ENCODE results near the gene MS4A4A.
"Not testable (repeated sequence)": the region's sequence is repeated elsewhere in the genome, so short reads cannot be mapped to it uniquely, and the experiment has no call there.

MS4A4A gene

DNA sequence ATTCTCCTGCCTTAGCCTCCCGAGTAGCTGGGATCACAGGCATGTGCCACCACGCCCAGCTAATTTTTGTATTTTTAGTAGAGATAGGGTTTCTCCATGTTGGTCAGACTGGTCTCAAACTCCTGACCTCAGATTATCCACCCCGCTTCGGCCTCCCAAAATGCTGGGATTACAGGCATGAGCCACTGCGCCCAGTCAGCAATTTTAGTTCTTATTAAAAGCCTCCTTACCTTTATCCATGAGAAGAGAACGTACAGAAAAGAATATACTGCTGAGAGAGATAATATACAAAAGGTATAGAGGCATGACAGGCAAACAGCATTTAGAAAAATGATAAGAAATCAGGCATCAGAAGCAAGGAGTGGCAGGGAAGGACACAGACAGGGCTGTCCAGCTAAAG lies 21.4 kb downstream of the MS4A4A start:
- DNase-seq (ENCODE audit: low read depth in 3 of 3), result not testable (repeated sequence)

DNA sequence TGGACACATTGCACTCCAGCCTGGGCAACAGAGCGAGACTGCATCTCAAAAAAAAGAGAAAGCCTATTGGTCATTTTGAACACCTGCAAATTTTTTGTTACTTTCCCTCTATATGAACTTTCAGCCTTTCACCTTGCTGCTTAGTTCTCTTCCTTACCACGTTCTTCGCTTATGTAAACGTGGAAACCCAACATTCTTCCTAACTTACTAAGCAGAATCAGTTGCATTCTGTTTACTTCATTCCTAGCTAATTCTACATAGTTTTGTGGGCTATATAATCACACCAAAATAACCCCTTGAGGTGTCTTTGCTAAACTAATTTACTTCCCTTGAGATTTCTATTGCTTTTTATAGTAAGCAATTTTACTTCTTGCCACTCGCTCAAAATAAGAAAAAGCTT lies 23.2 kb downstream of the MS4A4A start:
- no peak for DNase-seq (ENCODE audit: low read depth in 3 of 3)

DNA sequence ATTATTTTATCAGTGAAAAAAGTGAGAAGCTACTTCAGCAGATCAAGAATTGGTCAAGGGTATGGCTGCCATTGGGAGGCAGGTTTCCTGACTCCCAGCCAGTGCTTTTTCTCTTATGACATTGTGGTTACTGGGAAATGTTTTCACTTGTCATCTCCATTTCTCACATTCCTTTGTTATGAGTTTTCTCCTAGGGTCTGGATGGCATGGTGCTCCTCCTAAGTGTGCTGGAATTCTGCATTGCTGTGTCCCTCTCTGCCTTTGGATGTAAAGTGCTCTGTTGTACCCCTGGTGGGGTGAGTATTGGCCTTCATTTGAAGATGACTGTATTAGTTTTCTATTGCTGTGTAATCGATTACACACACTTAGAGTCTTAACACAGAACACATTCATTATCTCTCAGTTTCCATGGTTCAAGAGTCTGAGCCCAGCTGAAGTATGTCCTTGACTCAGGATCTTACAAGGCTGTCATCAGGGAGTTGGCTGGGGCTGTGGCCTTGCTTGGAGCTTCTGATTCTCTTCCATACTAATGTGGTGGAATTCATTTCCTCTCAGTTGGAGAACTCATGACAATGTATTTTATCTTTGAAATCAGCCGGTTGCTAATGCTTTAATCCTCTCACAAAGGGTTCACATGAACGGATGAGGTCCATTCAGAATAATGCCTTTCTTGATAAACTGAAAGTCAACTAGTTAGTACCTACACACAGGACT lies 25.6 kb downstream of the MS4A4A start:
- no peak for DNase-seq (ENCODE audit: low read depth in 3 of 3)

DNA sequence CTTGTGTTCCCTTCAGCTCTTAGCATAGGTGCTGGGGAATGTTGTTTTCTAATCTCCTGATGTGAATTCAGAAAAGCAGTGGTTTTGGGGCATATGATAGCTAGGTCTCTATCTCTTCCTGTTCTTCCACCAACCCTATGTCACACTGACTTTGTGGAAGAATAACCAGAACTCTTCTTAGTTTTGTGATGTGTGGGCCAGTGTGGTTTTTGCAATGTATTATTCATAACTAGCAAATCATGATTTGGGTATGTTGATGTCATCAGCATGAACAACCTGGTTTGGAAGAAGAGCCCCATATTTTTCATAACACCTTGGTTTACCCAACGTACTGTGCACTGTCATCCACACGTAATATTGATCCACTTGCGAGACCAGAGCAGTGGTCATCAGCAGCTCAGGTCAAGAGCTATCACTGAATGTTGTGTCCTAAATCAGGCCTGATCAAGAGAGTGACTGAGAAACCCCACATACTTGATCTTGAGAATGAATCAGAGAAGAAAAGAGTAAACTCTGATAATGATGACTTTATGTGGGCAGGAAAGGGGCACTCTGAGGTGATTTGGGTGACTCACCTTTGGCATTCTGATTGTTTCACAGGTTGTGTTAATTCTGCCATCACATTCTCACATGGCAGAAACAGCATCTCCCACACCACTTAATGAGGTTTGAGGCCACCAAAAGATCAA lies 27.2 kb downstream of the MS4A4A start:
- peak in 2 of 3 donors; percentile 4 to 6 for DNase-seq (ENCODE audit: low read depth in 3 of 3)

DNA sequence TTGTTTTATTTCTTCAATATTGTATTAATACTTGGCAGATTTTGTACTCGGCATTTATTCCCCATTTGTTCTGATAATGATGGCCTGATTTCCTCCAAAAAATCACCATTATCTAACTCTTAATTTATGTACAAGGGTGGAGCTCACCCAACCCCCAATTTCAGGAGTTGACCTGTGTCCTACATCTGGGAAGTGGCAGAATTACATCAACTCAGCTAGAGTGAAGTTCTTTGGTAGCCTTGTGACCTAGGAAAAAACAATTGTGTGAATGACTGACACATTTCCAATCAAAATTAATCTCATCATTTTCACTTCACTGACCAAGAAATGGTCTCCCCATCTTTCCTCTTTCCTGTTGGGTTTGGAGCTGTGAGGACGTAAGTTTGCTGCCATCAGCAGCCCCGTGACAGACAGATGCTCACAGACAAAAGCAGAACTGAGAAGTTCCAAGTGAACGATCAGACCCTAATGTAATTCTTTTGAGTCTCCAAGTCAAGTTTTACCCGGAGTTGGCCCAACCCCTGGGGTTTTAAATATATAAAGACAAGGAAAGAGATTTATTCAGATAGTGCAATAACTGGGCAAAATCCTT lies 30.0 kb downstream of the MS4A4A start:
- no peak for DNase-seq (ENCODE audit: low read depth in 3 of 3)

DNA sequence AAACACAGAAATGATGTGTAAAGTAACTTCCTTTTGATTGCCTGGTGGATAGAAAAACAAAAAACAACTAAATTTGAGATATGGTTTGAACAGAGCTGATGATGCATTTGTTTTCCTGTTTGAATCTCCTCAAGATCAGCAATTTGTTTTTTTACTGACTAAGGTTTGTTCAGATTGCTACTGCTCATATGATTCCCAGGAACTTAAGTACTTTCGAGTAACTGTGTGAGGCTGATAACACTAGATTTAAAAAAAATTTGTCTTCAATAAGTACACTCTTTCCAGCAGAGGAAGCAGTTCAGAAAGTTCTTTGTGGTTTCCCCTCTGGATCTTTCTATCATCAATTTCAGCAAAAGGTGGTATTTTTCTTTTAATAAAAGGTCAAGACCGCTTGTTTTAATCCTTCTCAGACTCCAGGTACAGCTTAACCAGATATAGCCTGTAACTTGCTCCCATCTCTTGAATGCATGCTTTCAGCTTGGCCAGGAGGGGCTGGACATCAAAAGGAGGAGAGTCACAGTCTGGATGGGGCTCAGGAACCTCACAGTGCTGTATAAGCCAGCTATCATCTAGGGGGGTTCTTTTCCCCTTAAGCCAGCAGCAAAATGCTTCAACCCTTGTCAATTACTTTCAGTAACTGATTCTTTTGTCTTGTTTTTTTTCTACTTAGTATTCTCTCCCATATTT lies 34.3 kb downstream of the MS4A4A start:
- no peak for DNase-seq (ENCODE audit: low read depth in 3 of 3)

DNA sequence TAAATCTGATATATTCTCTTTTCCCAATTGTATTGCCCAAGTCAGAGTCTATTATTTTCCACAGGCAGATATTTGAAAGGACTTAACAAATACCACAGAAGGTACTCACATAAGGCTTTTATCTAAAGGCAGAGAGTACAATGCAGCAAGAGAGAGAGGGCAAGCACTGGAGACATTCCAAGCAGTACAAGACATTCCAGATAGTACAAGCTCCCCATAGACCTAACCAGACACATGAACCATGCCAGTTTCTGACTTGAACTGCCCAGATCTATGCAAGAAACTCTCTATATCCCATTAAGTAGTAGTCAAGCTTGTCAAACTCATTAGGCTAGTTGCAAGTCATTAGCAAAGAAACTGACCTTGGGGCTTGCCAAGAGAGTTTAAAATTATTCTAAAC lies 35.4 kb downstream of the MS4A4A start:
- no peak for DNase-seq (ENCODE audit: low read depth in 3 of 3)

DNA sequence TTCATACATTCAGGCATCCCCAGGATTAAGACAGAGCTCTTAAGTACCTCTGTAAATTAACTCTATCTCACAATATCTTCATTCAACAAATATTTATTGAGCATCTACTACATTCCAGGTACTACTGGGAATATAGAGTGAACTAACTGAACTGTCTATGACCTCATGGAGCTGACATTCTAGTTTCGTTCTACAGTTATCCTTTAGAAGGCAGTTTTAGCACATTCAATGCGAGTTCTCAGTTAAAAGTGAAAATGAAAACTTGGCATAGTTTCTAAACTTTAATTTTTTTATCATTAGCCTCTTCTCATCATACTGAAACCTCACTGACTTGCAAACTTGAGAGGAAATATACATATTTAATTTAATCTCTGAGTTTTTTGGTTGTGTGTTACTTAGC lies 35.9 kb downstream of the MS4A4A start:
- no peak for DNase-seq (ENCODE audit: low read depth in 3 of 3)

DNA sequence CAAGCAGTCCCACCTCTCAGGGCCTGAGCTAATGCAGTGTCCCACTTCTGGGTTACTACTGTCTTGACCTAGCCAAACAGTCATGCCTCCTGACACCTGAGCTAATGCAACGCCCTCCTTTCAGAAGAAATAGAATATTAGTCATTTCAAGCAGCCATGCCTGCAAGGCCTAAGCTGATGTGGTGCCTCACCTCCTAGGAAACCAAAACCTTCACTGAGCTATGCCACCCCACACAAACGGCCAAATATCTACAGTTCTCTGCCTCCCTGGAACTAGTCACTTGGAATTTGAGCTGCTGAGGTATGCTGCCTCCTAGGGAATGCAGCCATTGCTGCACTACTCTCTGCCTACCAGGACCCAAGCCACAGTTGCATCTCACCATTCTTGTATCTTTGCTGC lies 38.3 kb downstream of the MS4A4A start:
- DNase-seq (ENCODE audit: low read depth in 3 of 3), result no peak

DNA sequence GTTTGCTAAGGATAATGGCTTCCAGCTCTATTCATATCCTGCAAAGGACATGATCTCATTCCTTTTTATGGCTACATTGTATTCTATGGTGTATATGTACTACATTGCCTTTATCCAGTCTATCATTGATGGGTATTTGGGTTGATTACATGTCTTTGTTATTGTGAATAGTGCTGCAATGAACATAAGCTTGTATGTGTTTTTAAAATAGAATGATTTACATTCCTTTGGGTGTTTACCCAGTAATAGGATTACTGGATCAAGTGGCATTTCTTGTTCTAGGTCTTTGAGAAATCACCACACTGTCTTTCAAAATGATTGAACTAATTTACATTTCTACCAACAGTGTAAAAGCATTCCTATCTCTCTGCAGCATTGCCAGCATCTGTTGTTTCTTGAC lies 40.6 kb downstream of the MS4A4A start:
- DNase-seq (ENCODE audit: low read depth in 3 of 3), result no peak

DNA sequence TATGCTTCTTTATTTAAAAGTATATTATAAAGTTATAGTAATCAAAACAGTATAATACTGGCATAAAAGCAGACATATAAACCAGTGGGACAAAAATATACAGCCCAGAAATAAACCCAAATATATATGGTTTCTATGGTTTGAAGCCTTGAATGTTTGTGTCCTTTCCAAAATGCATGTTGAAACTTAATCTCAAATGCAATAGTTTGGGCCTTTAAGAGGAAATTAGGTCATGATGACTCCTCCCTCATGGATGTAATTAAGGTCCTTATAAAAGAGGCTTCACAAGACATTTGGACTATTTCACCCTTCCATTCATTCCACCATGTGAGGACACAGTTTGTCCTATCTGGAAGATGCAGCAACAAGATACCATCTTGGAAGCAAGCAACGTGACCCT lies 46.5 kb downstream of the MS4A4A start, which contains the start of gene MS4A6E:
MS4A6E (plus strand) TSS at position 301 of the 400 bp plus-strand sequence. CDS start 7,641 bp downstream, outside the sequence.
- DNase-seq (ENCODE audit: low read depth in 3 of 3), result no peak

DNA sequence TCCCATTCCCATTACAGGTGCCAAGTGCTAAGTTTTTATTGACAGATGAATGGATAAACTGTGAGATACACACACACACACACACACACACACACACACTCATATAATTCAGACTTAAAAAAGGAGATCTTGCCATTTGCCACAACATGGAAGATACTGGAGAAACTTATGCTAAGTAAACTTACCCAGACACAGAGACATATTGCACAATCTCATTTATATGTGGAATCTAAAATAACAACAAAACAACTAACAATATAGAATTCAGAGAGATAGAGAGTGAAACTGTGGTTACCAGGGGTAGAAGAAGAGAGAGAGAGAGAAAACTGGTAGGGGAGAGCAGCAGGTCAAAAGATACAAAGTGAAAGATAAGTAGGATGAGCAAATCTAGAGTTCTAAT lies 48.0 kb downstream of the MS4A4A start:
- no peak for DNase-seq (ENCODE audit: low read depth in 3 of 3)

DNA sequence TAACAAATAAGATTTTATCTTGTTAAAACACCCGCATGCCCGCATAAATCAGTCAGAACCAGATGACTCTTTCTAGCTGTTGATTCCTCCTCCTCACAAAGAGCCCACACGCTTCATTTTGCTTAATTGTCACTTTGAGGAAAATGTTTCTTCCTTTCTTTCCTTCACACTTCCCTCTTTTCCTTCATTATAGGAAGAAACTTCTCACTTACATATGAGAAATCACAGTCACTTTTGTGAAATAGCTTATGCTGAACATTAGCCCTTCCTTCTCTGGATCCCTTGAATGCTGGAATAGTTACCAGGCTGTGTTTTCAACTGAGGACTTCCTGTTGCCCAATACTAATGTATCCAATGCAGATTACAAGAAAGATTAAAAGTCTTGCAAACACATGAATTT lies 52.4 kb downstream of the MS4A4A start:
- no peak for DNase-seq (ENCODE audit: low read depth in 3 of 3)

DNA sequence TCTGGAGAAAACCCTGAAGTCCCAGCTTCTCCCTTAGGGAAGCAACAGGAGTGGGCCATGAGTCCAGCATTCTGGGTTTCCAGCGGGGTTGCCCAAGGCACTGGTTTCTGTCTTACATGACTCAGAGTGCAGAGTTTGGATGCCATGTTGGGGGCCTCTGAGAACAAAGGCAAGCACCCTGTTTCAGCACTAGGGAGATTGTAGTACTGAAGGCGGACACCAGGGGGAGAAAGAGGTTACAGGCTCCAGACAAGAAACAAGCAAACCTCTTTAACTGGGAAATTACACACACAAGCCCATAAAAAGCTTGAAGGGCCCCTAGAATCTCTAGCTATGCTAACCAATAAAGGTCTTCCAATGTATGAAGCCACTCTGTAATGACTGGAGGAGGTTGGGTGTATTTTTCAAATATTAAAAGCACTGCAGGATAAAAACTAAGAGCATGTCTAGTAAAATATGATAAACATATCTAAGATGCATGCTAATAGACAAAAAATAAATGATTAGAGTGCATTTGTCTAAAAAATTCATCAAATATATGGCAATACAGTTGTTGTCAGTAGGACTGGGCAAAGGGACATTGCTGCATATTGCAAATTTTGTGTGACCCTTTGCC lies 53.6 kb downstream of the MS4A4A start:
- DNase-seq (ENCODE audit: low read depth in 3 of 3), result peak; percentile 46 to 62 (median 47)

DNA sequence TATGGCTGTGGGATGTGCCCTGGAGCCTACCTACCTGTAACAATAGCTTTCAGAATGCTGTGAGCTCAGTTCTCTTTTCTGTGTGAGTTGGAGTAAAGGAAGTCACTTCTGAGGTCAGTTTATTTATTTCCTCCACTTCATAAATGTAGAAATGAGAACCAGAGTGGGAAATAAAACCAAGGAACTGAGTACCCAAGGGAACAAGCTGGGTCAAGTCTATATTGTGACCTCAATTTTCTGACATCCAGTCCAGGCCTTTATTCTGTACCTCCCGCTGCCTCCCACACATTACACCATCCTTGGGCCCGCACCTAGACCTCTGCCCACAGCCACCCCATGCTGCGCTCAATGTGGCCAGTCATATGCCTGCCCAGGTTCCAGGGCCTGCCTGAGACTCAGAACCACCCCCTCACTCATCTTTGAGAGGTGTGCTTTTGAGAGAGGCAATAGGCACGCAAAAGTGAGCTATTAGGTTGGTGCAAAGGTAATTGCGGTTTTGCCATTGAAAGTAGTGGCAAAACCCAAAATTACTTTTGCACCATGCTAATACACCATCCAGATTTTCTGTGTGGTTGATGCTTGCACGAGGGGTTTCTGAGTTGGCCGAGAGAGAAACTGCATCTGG lies 56.4 kb downstream of the MS4A4A start:
- DNase-seq (ENCODE audit: low read depth in 3 of 3), result no peak

DNA sequence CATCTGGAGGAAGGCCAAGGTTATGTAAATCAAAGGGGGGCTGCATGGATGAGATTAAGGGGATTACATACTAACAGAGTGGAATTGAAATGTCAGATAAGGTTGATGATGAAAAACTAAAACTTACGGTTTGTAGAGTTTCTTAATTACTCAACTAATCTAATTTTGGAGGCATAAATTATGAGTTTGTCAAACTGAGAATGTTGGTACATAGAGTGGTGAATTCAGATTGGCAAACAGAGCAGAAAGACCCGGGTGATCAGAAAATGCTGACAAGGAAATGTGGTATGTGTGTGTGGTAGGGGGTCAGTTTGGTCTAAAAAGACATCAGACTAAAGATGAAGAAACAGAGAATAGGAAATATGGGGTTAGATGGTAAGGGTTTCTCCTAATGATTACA lies 57.6 kb downstream of the MS4A4A start:
- no peak for DNase-seq (ENCODE audit: low read depth in 3 of 3)

DNA sequence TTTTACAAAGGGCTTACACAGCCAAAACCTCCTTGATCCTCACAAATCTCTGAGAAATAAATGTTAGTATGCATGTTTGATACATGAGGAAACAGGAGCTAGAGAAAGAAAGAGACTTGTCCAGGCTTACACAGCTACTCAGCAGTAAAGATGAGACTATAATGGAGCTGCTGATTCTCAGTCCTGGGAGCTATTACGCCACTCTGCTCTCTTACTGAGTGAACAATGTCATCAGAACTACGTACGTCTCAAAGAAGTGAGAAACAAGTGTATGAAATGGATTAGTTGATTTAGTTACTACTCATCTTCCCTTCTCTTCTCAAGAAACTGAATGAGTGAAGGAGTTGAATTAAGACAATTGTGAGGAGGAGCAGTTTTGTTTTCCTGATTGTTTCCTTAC lies 58.9 kb downstream of the MS4A4A start:
- no peak for DNase-seq (ENCODE audit: low read depth in 3 of 3)

DNA sequence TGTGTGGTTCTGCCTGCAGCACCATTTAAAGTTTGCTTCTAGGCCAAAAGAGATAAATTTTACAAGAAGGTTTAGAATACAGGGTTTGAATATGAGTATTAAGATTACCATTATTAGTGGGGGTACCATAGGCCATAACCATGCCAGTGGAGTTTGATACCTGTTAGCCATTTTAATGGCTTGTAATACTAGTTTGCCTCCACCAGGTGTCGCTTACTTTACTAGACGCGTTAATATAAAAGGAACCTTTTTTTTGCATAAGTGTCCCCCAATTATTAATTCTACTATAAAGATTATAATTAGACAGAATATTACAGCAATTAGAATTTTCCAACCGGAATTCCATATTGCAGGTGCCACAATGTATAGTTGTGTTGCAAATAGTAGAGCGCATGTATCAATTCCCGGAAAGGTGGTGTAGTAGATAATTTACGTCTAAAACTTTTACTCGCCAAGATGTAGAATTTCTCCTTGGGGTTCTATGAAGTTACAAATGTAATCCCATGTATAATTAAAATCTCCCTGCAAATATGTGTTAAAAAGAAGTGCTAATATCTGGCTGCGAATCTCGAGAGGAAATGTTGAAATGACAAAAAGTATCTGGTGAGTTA lies 62.7 kb downstream of the MS4A4A start:
- DNase-seq (ENCODE audit: low read depth in 3 of 3), result no peak

DNA sequence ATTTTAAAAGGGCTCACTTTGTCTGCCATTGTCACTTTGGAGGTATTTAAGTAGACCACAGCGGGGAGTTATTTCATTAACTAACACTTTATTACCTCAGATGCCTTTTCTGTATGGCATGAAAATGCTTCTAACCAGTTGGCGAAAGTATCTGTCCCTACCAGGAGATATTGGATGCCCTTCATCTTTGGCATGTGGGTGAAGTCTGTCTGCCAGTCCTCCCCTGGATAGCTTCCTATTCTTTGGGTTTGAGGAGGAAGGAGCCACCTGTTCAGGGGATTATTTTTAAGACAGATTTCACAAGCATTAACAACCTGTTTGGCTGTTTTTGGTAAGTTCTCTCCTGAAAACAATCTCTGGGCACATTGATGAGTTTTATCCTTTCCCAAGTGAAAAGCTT lies 63.7 kb downstream of the MS4A4A start:
- DNase-seq (ENCODE audit: low read depth in 3 of 3), result no peak

DNA sequence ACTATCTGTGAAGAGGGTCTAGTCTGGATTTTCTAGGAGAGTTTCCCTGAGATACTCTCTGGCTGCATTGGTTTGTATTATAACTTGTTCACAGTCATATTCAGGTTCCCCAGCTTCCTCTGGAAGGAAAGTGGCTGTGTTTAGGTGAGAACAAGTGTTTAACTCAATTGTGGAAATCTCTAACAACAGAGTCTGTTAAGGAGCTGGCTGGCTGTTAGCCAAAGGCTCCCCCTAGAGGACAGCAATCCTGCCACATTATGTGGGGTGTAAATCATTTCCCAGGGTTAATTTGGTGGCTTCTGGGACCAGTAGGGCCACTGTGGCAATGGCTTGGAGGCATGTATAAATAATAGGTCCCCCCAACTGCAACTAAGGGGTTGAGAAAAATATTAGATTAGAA lies 65.0 kb downstream of the MS4A4A start:
- DNase-seq (ENCODE audit: low read depth in 3 of 3), result no peak

All from stimulated activated CD4-positive, alpha-beta T cell treated with anti-CD3 and anti-CD28 coated beads, TNF-alpha, amount 100 ng/mL, for 48 hours (primary cell).